Thoracic aorta (tissue), 2 donors: ENCODE results near the gene SAYSD1. TPM values are rescaled to one million over a fixed set of nuclear protein-coding genes. Genes with fewer than 3 reads are reported as not detected.

Experiments
- ATAC-seq: fragments of 150-250 bp; one replicate; pipeline ENCODE4 v1.8.0; 2017; ENCODE audit warnings: low read depth; ENCODE audit not compliant: insufficient number of reproducible peaks, low FRiP score
- DNase-seq: peaks from one replicate; pipeline ENCODE4 v3.0.0-alpha.2; 2020; ENCODE audit warnings: low spot score
- H3K27ac ChIP-seq, 2 donors: fragments of 200-600 bp; sonication (generic); 1 replicate in 1 of 2; 2 replicates in 1 of 2; pipeline ENCODE4 v1.5.1; 2016; ENCODE audit warnings: mild to moderate bottlenecking in 2 of 2, moderate library complexity in 2 of 2
- H3K27me3 ChIP-seq: fragments of 200-600 bp; sonication (generic); replicated peaks from 2 replicates; pipeline ENCODE4 v1.6.0; 2016; ENCODE audit warnings: mild to moderate bottlenecking; ENCODE audit not compliant: insufficient read depth
- H3K36me3 ChIP-seq: fragments of 200-600 bp; sonication (generic); one replicate; pipeline ENCODE4 v1.5.1; 2016
- H3K4me1 ChIP-seq, 2 donors: fragments of 200-600 bp; sonication (generic); 1 replicate in 1 of 2; 2 replicates in 1 of 2; pipeline versions ENCODE4 v1.5.1 to v1.6.0; 2016; ENCODE audit warnings: low read depth in 2 of 2, mild to moderate bottlenecking in 1 of 2; ENCODE audit not compliant: control insufficient read depth in 1 of 2
- H3K4me3 ChIP-seq: fragments of 200-600 bp; sonication (generic); 2 replicates; pipeline ENCODE4 v1.5.1; 2016; ENCODE audit warnings: mild to moderate bottlenecking
- H3K9me3 ChIP-seq: fragments of 200-600 bp; sonication (generic); 2 replicates; pipeline ENCODE4 v1.5.1; 2016
- CTCF ChIP-seq: fragments of 200-600 bp; sonication (generic); IDR thresholded peaks from one replicate; pipeline ENCODE4 v1.5.1; 2019; ENCODE audit warnings: antibody characterized with exemption
- total RNA-seq, 2 donors: library from RNA; depleted of rRNA; stranded (reverse); fragments of >200 nt; gene quantifications; one replicate each; pipeline versions ENCODE4 v1.1.0 to v1.2.3, GENCODE V29; 2016

SAYSD1 gene
- total RNA-seq, 2 donors from 2014 or later: 16.2 to 16.5 TPM

GRCh38 chr6:39076623-39077535 lies 38.1 kb downstream of the SAYSD1 start:
- no peaks in the 10 kb centered on the region for H3K4me1 ChIP-seq
- H3K4me3 ChIP-seq: no peak overlapping the region
- ATAC-seq (no peak), DNase-seq (no peak)
- H3K9me3 ChIP-seq: no peaks in the 10 kb centered on the region
- no peak overlapping the region for H3K27ac ChIP-seq
- no peak for TF ChIP-seq CTCF
- no peaks in the 10 kb centered on the region for H3K27me3 ChIP-seq
- no peaks in the 10 kb centered on the region for H3K36me3 ChIP-seq

DNA sequence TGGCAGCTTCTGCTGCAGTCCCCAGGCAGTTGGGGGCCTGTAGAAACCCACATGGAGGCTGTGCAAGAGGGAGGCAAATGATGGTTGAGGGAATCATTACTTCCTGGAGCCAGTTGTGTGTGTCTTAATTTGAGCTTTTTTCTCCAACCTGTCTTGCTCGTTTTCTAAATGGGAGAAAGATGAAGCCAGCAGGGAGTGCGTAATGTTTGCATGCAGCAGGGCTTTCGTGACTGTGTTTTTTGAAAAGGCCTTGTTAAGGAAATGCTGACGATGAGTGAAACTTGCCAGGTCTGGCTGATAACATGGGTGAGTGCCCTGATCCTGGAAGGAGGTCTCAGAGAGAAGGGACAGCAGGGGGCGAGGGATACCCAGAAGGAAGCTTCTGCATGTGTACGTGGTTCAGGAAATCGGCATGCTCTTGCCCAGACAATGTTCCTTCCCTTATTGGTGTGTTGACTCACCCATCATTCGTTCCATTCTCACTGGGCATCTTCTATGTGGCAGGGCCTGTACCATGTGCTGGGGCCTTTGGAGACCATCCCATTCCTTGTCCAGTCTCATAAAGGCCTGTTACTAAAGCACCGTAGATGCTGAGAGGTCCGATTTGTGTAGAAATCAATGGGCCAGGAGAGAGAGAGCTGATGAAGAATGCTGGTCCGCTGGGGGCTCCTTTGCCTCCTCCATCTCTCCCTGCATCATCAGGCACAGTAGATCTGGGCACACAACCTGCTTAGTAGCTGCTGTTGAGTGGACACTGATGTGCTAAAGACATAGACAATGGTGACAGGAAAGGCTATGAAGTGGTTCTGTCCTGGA lies 39.0 kb downstream of the SAYSD1 start:
- DNase-seq (no peak), ATAC-seq (no peak)
- no peaks in the 10 kb centered on the region for H3K4me1 ChIP-seq
- TF ChIP-seq CTCF: no peak
- no peaks in the 10 kb centered on the region for H3K9me3 ChIP-seq
- H3K27me3 ChIP-seq: no peaks in the 10 kb centered on the region
- no peak overlapping the region for H3K27ac ChIP-seq
- no peak overlapping the region for H3K4me3 ChIP-seq
- no peaks in the 10 kb centered on the region for H3K36me3 ChIP-seq

DNA sequence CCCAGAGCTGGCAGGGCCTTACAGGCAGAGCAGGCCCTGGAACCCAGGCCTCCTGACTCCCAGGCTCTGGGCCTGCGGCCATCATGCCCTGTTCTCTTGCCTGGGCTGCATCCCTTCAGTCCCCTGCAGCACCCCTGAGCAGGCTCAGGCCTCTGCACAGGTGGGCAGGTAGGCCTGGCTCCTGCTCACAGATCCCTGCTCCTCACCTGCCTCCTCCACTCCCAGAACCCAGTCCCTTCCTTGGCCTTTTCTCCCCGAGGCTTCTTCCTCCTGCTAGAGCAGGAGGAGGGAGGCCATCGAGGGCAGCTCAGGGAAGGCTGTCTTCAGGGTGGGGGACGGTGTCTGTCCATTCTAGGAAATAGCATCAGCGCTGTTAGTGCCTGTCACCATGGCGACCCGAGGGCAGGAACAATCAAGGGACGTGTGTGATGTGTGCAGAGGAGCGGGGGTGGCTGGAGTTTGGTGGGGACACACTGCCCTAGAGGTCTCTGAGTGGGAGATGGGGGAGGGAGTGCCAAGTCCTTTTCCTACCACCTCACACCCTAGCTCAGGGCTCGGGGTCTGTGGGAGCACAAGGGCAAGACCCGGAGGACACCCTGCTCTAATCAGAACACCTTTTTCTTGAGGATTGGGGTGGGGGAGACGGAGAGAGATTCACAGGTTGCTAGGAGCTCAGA lies 39.8 kb downstream of the SAYSD1 start:
- Histone ChIP-seq H3K9me3 (no peaks in the 10 kb centered on the region), H3K27me3 (no peaks in the 10 kb centered on the region), H3K4me1 (no peaks in the 10 kb centered on the region), H3K4me3 (no peak overlapping the region), H3K27ac (no peak overlapping the region), H3K36me3 (no peaks in the 10 kb centered on the region)
- no peak for TF ChIP-seq CTCF
- no peak for ATAC-seq
- no peak for DNase-seq

- no peak for ATAC-seq
- no peak for DNase-seq
- Histone ChIP-seq H3K4me1 (no peaks in the 10 kb centered on the region), H3K27me3 (no peaks in the 10 kb centered on the region), H3K9me3 (no peaks in the 10 kb centered on the region), H3K36me3 (no peaks in the 10 kb centered on the region), H3K27ac (no peak overlapping the region), H3K4me3 (no peak overlapping the region)
- TF ChIP-seq CTCF: no peak
Measured at GRCh38 chr6:39074486-39074885, 40.5 kb downstream of the SAYSD1 start.
